Endothelial cell of umbilical vein (primary cell): ENCODE data around the gene GARIN5B. TPM values are rescaled to one million over a fixed set of nuclear protein-coding genes. Genes with fewer than 3 reads are reported as not detected.

Experiments used
- BruUV-seq: library from RNA; stranded (reverse); fragments of 400-500 nt; replicated peaks from 2 replicates; lab custom pipeline; 2021; lab: Mats Ljungman, UMichigan
- CTCF ChIA-PET: fragments of 300-600, 350-600 bp; sonication (Branson Sonifier 250); formaldehyde crosslinking; loops from one replicate; lab custom pipeline; 2021; ENCODE audit warnings: antibody characterized with exemption, inconsistent platforms; lab: Charles Lee
- POLR2A ChIA-PET: fragments of 300-600, 350-600 bp; sonication (Branson Sonifier 250); formaldehyde crosslinking; loops from one replicate; lab custom pipeline; 2021; ENCODE audit warnings: antibody characterized with exemption, inconsistent platforms; lab: Charles Lee
- DNase-seq: peaks from one replicate; pipeline ENCODE4 v3.0.0-alpha.2; 2011; ENCODE audit warnings: low read depth, low spot score
- FAIRE-seq: peaks from 2 replicates; lab custom pipeline; 2011; peaks lifted over from hg19 to GRCh38; lab: Jason Lieb, UNC
- H2AFZ ChIP-seq: 2 replicates; pipeline ENCODE4 v1.6.0; 2012; ENCODE audit warnings: low read depth, low read length, control low read depth, inconsistent platforms
- H3K27ac ChIP-seq: 2 replicates; pipeline ENCODE4 v1.5.1; 2011; ENCODE audit warnings: low read depth, mild to moderate bottlenecking, control low read depth, low read length, moderate library complexity; ENCODE audit not compliant: insufficient read depth
- H3K27me3 ChIP-seq, 2 experiments: 2 replicates each; pipeline versions ENCODE4 v1.6.0 to v1.6.1; 2011; ENCODE audit warnings: low read length in 2 of 2, mixed read lengths in 1 of 2; ENCODE audit not compliant: control insufficient read depth in 2 of 2, insufficient read depth in 2 of 2
- H3K36me3 ChIP-seq, 2 experiments: 2 replicates in 1 of 2; 3 replicates in 1 of 2; pipeline ENCODE4 v1.5.1; 2011; ENCODE audit warnings: low read length in 2 of 2, mild to moderate bottlenecking in 1 of 2, moderate library complexity in 1 of 2; ENCODE audit not compliant: control insufficient read depth in 2 of 2, insufficient read depth in 2 of 2; ENCODE audit errors: extremely low read depth in 1 of 2
- H3K4me1 ChIP-seq: 3 replicates; pipeline ENCODE4 v1.5.1; 2011; ENCODE audit warnings: mild to moderate bottlenecking, low read length; ENCODE audit not compliant: control insufficient read depth, insufficient read depth; ENCODE audit errors: extremely low read depth
- H3K4me2 ChIP-seq: 2 replicates; pipeline ENCODE4 v1.6.1; 2011; ENCODE audit warnings: low read length, control low read depth, mixed read lengths; ENCODE audit not compliant: insufficient read depth
- H3K4me3 ChIP-seq, 3 experiments: fragments of 200-600 bp in 1 of 3; sonication (generic), shearing (Covaris generic) in 1 of 3; replicated peaks in 1 of 3; 2 replicates each; pipeline ENCODE4 v1.5.1; 2011 to 2016; ENCODE audit warnings: control low read depth in 3 of 3, low read length in 3 of 3, mild to moderate bottlenecking in 2 of 3, inconsistent platforms in 1 of 3, low read depth in 1 of 3, moderate library complexity in 1 of 3; ENCODE audit not compliant: insufficient read depth in 1 of 3
- H3K79me2 ChIP-seq: 2 replicates; pipeline ENCODE4 v1.6.0; 2012; ENCODE audit warnings: low read length, inconsistent platforms; ENCODE audit not compliant: control insufficient read depth, insufficient read depth
- H3K9ac ChIP-seq: replicated peaks from 2 replicates; pipeline ENCODE3; 2011; ENCODE audit warnings: low read length, control low read depth; ENCODE audit not compliant: insufficient read depth; ENCODE audit errors: extremely low read depth
- H3K9me1 ChIP-seq: replicated peaks from 3 replicates; pipeline ENCODE4 v1.6.0; 2011; ENCODE audit warnings: mild to moderate bottlenecking, low read length; ENCODE audit not compliant: control insufficient read depth, insufficient read depth; ENCODE audit errors: extremely low read depth
- H3K9me3 ChIP-seq: replicated peaks from 2 replicates; pipeline ENCODE4 v1.5.1; 2012; ENCODE audit warnings: low read length, inconsistent platforms; ENCODE audit not compliant: control insufficient read depth, insufficient read depth
- H4K20me1 ChIP-seq: replicated peaks from 2 replicates; pipeline ENCODE3; 2011; ENCODE audit warnings: mild to moderate bottlenecking, low read length; ENCODE audit not compliant: control insufficient read depth, insufficient read depth; ENCODE audit errors: extremely low read depth
- CTCF ChIP-seq, 2 donors: IDR thresholded peaks; 1 replicate in 1 of 2; 2 replicates in 1 of 2; pipeline ENCODE4 v1.5.1; 2011; ENCODE audit warnings: low read length in 2 of 2, mild to moderate bottlenecking in 2 of 2, moderate library complexity in 2 of 2, control low read depth in 1 of 2, inconsistent platforms in 1 of 2, low read depth in 1 of 2; ENCODE audit not compliant: insufficient read depth in 1 of 2; ENCODE audit errors: extremely low read depth in 1 of 2
- EZH2 ChIP-seq: IDR thresholded peaks from 2 replicates; pipeline ENCODE4 v1.6.1; 2012; ENCODE audit warnings: borderline replicate concordance, low read depth, mild to moderate bottlenecking, moderate library complexity, low read length, inconsistent platforms; ENCODE audit not compliant: severe bottlenecking
- FOS ChIP-seq: IDR thresholded peaks from 2 replicates; pipeline ENCODE4 v1.6.1; 2011; ENCODE audit warnings: mild to moderate bottlenecking, low read length, moderate library complexity, borderline replicate concordance; ENCODE audit not compliant: insufficient read depth
- GATA2 ChIP-seq: IDR thresholded peaks from 2 replicates; pipeline ENCODE4 v1.7.0; 2011; ENCODE audit warnings: low read depth, mild to moderate bottlenecking, moderate library complexity, mixed read lengths, low read length; ENCODE audit not compliant: insufficient read length, insufficient read depth
- JUN ChIP-seq: IDR thresholded peaks from 2 replicates; pipeline ENCODE4 v1.6.1; 2011; ENCODE audit warnings: borderline replicate concordance, low read depth; ENCODE audit not compliant: insufficient read length, insufficient read depth
- MAX ChIP-seq: IDR thresholded peaks from 2 replicates; pipeline ENCODE4 v1.6.1; 2011; ENCODE audit not compliant: insufficient read depth, insufficient read length
- MYC ChIP-seq: IDR thresholded peaks from one replicate; pipeline ENCODE4 v1.6.1; 2011; ENCODE audit warnings: mild to moderate bottlenecking, low read depth, low read length
- POLR2A ChIP-seq: IDR thresholded peaks from 2 replicates; pipeline ENCODE4 v1.6.1; 2012; ENCODE audit warnings: low read depth, mild to moderate bottlenecking, control low read depth, low read length
- POLR2AphosphoS5 ChIP-seq: IDR thresholded peaks from 2 replicates; pipeline ENCODE4 v1.6.1; 2012; ENCODE audit warnings: low read depth, mild to moderate bottlenecking, control low read depth, low read length, moderate library complexity; ENCODE audit not compliant: insufficient read depth
- dilution Hi-C: fragments of 300-500 bp; cut with MboI; formaldehyde crosslinking; loops from one replicate; pipeline ENCODE4 v1.15.0; 2019; ENCODE audit warnings: low sequenced_read_pairs; ENCODE audit not compliant: extremely low pct_ligation_motif_present
- intact Hi-C: fragments of 100-400 bp; cut with micrococcal nuclease; formaldehyde crosslinking; loops from one replicate; pipeline ENCODE4 v1.10.0; 2022
- polyA plus RNA-seq, 4 experiments: library from polyadenylated mRNA; depleted of rRNA in 3 of 4; stranded (reverse) in 3 of 4; unstranded in 1 of 4; fragments of >200 nt; gene quantifications; 2 replicates each; pipeline versions ENCODE4 v1.2.1 to v1.2.3, GENCODE V29; 2011 to 2012; ENCODE audit warnings: missing spikeins in 1 of 4
- total RNA-seq: library from RNA; stranded (reverse); gene quantifications from 2 replicates; pipeline ENCODE4 v1.2.3, GENCODE V29; 2021

GARIN5B gene
- total and polyA plus RNA-seq, 2 donors (not counting 3 experiments of a cell fraction or from before 2014, with no cell fraction given) = not detected

- FAIRE-seq (no peak), DNase-seq (no peak)
- peaks cover 3% of the 10 kb centered on the region for H3K4me1 ChIP-seq
- no TSS peak for BruUV-seq
- ChIA-PET POLR2A (no interaction called here), CTCF (no interaction called here)
- no peaks in the 10 kb centered on the region for H3K9me3 ChIP-seq
- H3K4me3 ChIP-seq = no peak overlapping the region
- dilution Hi-C loops = no loop called here
- TF ChIP-seq MYC = no peak
- no peak for TF ChIP-seq POLR2A
- no peak for TF ChIP-seq MAX
- TF ChIP-seq JUN = no peak
- no peak for TF ChIP-seq GATA2
- TF ChIP-seq FOS = no peak
- no peak for TF ChIP-seq EZH2
- TF ChIP-seq POLR2AphosphoS5 = no peak
- no peak for TF ChIP-seq CTCF (IDR thresholded peaks at IDR 0.05; ENCODE audit: extremely low read depth in 1 of 2, insufficient read depth in 1 of 2, low read depth in 1 of 2, low read length in 2 of 2)
- no peaks in the 10 kb centered on the region for H4K20me1 ChIP-seq
- no peaks in the 10 kb centered on the region for H3K9me1 ChIP-seq
- no peaks in the 10 kb centered on the region for H3K36me3 ChIP-seq
- peaks cover 10 to 21% of the 10 kb centered on the region in 2 experiments for H3K27me3 ChIP-seq
- no peak overlapping the region for H3K27ac ChIP-seq
- H2AFZ ChIP-seq = no peak overlapping the region
- no peak overlapping the region for H3K9ac ChIP-seq
- intact Hi-C loops = no loop called here
- H3K79me2 ChIP-seq = no peaks in the 10 kb centered on the region
- no peak overlapping the region for H3K4me2 ChIP-seq
These were observed 3.7 kb upstream of the GARIN5B start for GRCh38 chr19:55366790-55367189.
